Transverse colon (tissue), 4 donors: ENCODE results near the gene MCUR1. TPM values are rescaled to one million over a fixed set of nuclear protein-coding genes. Genes with fewer than 3 reads are reported as not detected.
"Not testable (repeated sequence)": the region's sequence is repeated elsewhere in the genome, so short reads cannot be mapped to it uniquely, and the experiment has no call there.

Experiments
- DNase-seq: peaks from one replicate; pipeline ENCODE4 v3.0.0-alpha.2; 2019
- H3K27ac ChIP-seq, 4 donors: fragments of 200-600 bp; sonication (generic); 2 replicates each; pipeline ENCODE4 v1.5.1; 2016 to 2018; ENCODE audit warnings: inconsistent platforms in 4 of 4
- H3K27me3 ChIP-seq: fragments of 200-600 bp; sonication (generic); 2 replicates; pipeline ENCODE4 v1.5.1; 2017; ENCODE audit warnings: inconsistent platforms
- H3K36me3 ChIP-seq, 4 donors: fragments of 200-600 bp; sonication (generic); 2 replicates each; pipeline ENCODE4 v1.5.1; 2017 to 2019; ENCODE audit warnings: inconsistent platforms in 4 of 4
- H3K4me1 ChIP-seq, 4 donors: fragments of 200-600 bp; sonication (generic); 2 replicates each; pipeline ENCODE4 v1.5.1; 2017 to 2020; ENCODE audit warnings: inconsistent platforms in 4 of 4
- H3K4me3 ChIP-seq, 4 donors: fragments of 200-600 bp; sonication (generic); 1 replicate in 1 of 4; 2 replicates in 3 of 4; pipeline versions ENCODE4 v1.5.1 to v1.6.1; 2017 to 2019; ENCODE audit warnings: inconsistent platforms in 4 of 4
- H3K9me3 ChIP-seq, 2 donors: fragments of 200-600 bp; sonication (generic); 2 replicates each; pipeline ENCODE4 v1.5.1; 2017 to 2019; ENCODE audit warnings: inconsistent platforms in 2 of 2
- CTCF ChIP-seq, 5 experiments: fragments of 200-600 bp in 3 of 5; fragments of 450-650 bp in 2 of 5; sonication (generic) in 3 of 5; IDR thresholded peaks; 1 replicate in 2 of 5; 2 replicates in 3 of 5; pipeline ENCODE4 v1.5.1; 2016 to 2017; ENCODE audit warnings: antibody characterized with exemption in 5 of 5, inconsistent platforms in 3 of 5, mild to moderate bottlenecking in 2 of 5, moderate library complexity in 1 of 5
- EP300 ChIP-seq: sonication (generic); formaldehyde crosslinking; IDR thresholded peaks from one replicate; pipeline ENCODE4 v1.6.1; 2017; ENCODE audit warnings: antibody characterized with exemption, low read depth
- POLR2A ChIP-seq: fragments of 450-650 bp; IDR thresholded peaks from one replicate; pipeline ENCODE4 v1.6.1; 2016; ENCODE audit warnings: antibody characterized with exemption, mild to moderate bottlenecking, moderate library complexity
- POLR2AphosphoS5 ChIP-seq, 3 donors: sonication (generic); formaldehyde crosslinking; IDR thresholded peaks; one replicate each; pipeline ENCODE4 v1.6.1; 2016; ENCODE audit warnings: antibody characterized with exemption in 3 of 3
- WGBS, 2 donors: methylation state at CpG; one replicate each; pipeline ENCODE4 v1.1.5; 2018; ENCODE audit warnings: low coverage in 1 of 2; 5-methylcytosine and 5-hydroxymethylcytosine counted together
- in situ Hi-C, 4 donors: fragments of 200-750 bp; cut with MboI; loops; one replicate each; pipeline versions ENCODE4 v1.15.0 to v1.15.1; 2017; ENCODE audit warnings: low sequenced_read_pairs in 3 of 4, low pct_ligation_motif_present in 1 of 4, low pct_unique_long_range_greater_than_20kb in 1 of 4
- intact Hi-C: fragments of 100-400 bp; cut with DNase I; formaldehyde crosslinking; loops from one replicate; pipeline ENCODE4 v1.15.1; 2023; ENCODE audit warnings: low total_unique reads
- total RNA-seq, 4 donors: library from RNA; depleted of rRNA; stranded (reverse); fragments of >200 nt; gene quantifications; one replicate each; pipeline ENCODE4 v1.1.0, GENCODE V29; 2016

MCUR1 gene
- total RNA-seq, 4 donors from 2014 or later, result 25.7 to 58.7 (median 31.1) TPM

GRCh38 chr6:13854716-13855250 lies 40.4 kb upstream of the MCUR1 start:
- 95 to 100% methylated on average over 2 to 32 of the region's 34 CpGs for WGBS, 2 donors
- in situ Hi-C loops, result no loop called here
- H3K4me1 ChIP-seq, result peaks cover 0 to 3% (median 0%) of the 10 kb centered on the region in 4 donors
- intact Hi-C loops, result no loop called here
- DNase-seq, result no peak
- no peak overlapping the region for H3K27ac ChIP-seq
- no peaks in the 10 kb centered on the region for H3K36me3 ChIP-seq
- TF ChIP-seq CTCF (IDR thresholded peaks at IDR 0.05), result no peak
- no peak for TF ChIP-seq POLR2A
- no peak for TF ChIP-seq POLR2AphosphoS5 (IDR thresholded peaks at IDR 0.05)
- TF ChIP-seq EP300, result no peak
- H3K27me3 ChIP-seq, result peaks cover 39% of the 10 kb centered on the region
- H3K4me3 ChIP-seq, result no peak overlapping the region
- no peaks in the 10 kb centered on the region for H3K9me3 ChIP-seq

- in situ Hi-C loops (no loop called here), intact Hi-C loops (no loop called here)
- Histone ChIP-seq H3K4me3 (no peak overlapping the region), H3K36me3 (no peaks in the 10 kb centered on the region), H3K27me3 (peaks cover 29% of the 10 kb centered on the region), H3K27ac (no peak overlapping the region), H3K4me1 (no peaks in the 10 kb centered on the region), H3K9me3 (no peaks in the 10 kb centered on the region)
- no peak for DNase-seq
- 80 to 85% methylated on average over 1 to 5 of the region's 5 CpGs for WGBS, 2 donors
- TF ChIP-seq POLR2AphosphoS5 (IDR thresholded peaks at IDR 0.05) (no peak), POLR2A (no peak), EP300 (no peak), CTCF (IDR thresholded peaks at IDR 0.05) (no peak)
Measured at GRCh38 chr6:13853871-13854270, 39.5 kb upstream of the MCUR1 start.

DNA sequence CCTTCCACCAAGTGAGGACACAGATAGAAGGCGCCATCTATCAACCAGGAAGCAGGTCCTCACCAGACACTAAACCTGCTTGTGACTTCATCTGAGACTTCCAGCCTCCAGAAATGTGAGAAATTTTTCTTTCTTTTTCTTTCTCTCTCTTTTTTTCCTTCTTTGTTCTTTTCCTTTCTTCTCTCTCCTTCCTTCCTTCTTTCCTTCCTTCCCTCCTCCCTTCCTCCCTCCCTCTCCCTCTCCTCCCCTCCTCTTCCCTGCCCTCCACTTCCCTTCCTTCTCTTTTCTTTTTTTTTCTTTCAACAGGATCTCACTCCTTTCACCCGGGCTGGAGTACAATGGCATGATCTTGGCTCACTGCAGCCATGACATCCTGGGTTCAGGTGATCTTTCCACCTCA lies 37.4 kb upstream of the MCUR1 start:
- TF ChIP-seq POLR2AphosphoS5 (IDR thresholded peaks at IDR 0.05) (no peak), EP300 (no peak), POLR2A (no peak), CTCF (IDR thresholded peaks at IDR 0.05) (no peak)
- no peaks in the 10 kb centered on the region for H3K36me3 ChIP-seq
- H3K27me3 ChIP-seq, result peaks cover 9% of the 10 kb centered on the region
- H3K4me3 ChIP-seq, result no peak overlapping the region
- in situ Hi-C loops (no loop called here), intact Hi-C loops (no loop called here)
- DNase-seq, result no peak
- H3K27ac ChIP-seq, result no peak overlapping the region
- no peaks in the 10 kb centered on the region for H3K9me3 ChIP-seq
- WGBS, 2 donors, result 85 to 93% methylated on average over 2 of the region's 2 CpGs
- no peaks in the 10 kb centered on the region for H3K4me1 ChIP-seq

- Histone ChIP-seq H3K36me3 (no peaks in the 10 kb centered on the region), H3K27ac (no peak overlapping the region), H3K27me3 (peaks cover 4% of the 10 kb centered on the region), H3K4me1 (no peaks in the 10 kb centered on the region), H3K9me3 (no peaks in the 10 kb centered on the region), H3K4me3 (no peak overlapping the region)
- in situ Hi-C loops, result no loop called here
- intact Hi-C loops, result no loop called here
- no peak for DNase-seq
- TF ChIP-seq POLR2A, result no peak
- TF ChIP-seq CTCF (IDR thresholded peaks at IDR 0.05), result no peak
- no peak for TF ChIP-seq EP300
- no peak for TF ChIP-seq POLR2AphosphoS5 (IDR thresholded peaks at IDR 0.05)
- 96% methylated on average over 3 of the region's 3 CpGs; no CpG with 5 or more reads in 1 of the 2 donors for WGBS, 2 donors
Measured at GRCh38 chr6:13851330-13851729, 37.0 kb upstream of the MCUR1 start.

DNA sequence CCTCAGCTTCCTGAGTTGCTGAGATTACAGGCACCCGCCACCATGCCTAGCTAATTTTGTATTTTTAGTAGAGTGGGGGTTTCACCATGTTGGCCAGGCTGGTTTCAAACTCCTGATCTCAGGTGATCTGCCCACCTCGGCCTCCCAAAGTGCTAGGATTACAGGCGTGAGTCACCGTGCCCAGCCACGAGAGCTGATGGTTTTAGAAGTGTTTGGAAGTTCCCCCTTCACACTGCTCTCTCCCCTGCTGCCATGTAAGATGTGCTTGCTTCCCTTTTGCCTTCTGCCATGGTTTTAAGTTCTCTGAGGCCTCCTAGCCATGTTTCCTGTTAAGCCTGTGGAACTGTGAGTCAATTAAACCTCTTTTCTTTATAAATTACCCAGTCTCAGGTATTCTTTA lies 36.3 kb upstream of the MCUR1 start:
- H3K27me3 ChIP-seq, H3K4me1 ChIP-seq, in situ Hi-C loops: not testable (repeated sequence)

More for the DNA sequence above, 36.3 kb upstream of the MCUR1 start:
- H3K36me3 ChIP-seq, H3K27ac ChIP-seq, intact Hi-C loops, H3K9me3 ChIP-seq, H3K4me3 ChIP-seq, DNase-seq: not testable (repeated sequence)
- WGBS, 2 donors, result 77% methylated on average over 5 of the region's 5 CpGs; no CpG with 5 or more reads in 1 of the 2 donors
